ENCODE results near the gene ABCG4.

Gene ABCG4

DNA sequence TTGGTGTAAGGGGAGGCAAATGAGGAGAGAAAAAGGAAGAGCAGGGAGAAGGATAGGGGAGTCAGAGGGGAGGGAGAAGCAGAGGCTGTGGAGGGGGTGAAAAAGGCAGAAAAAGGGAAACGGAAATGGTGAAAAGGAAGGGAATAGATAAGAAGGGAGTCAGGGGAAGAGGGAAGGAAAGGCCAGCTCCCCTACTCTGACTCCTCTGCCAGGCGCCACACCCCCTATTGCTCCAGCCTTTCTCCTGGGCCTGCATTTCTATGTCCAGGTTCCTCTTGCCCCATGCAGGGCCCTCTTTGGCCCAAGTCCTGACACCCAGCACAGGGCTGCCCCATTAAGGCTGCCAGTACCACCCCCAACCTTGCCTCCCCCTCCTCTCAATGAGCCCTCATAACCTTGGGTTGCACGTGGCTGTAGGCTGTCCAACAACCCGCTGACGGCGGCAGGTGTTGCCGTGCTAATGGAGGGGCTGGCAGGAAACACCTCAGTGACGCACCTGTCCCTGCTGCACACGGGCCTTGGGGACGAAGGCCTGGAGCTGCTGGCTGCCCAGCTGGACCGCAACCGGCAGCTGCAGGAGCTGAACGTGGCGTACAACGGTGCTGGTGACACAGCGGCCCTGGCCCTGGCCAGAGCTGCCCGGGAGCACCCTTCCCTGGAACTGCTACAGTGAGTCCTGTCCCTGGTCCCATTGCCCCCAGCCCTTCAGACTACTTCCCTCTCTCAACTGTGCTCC is 33.0 kb downstream of the ABCG4 start:
- TF ChIP-seq, protein P1, sequence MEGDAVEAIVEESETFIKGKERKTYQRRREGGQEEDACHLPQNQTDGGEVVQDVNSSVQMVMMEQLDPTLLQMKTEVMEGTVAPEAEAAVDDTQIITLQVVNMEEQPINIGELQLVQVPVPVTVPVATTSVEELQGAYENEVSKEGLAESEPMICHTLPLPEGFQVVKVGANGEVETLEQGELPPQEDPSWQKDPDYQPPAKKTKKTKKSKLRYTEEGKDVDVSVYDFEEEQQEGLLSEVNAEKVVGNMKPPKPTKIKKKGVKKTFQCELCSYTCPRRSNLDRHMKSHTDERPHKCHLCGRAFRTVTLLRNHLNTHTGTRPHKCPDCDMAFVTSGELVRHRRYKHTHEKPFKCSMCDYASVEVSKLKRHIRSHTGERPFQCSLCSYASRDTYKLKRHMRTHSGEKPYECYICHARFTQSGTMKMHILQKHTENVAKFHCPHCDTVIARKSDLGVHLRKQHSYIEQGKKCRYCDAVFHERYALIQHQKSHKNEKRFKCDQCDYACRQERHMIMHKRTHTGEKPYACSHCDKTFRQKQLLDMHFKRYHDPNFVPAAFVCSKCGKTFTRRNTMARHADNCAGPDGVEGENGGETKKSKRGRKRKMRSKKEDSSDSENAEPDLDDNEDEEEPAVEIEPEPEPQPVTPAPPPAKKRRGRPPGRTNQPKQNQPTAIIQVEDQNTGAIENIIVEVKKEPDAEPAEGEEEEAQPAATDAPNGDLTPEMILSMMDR (IDR thresholded peaks at IDR 0.05), result no peak

DNA sequence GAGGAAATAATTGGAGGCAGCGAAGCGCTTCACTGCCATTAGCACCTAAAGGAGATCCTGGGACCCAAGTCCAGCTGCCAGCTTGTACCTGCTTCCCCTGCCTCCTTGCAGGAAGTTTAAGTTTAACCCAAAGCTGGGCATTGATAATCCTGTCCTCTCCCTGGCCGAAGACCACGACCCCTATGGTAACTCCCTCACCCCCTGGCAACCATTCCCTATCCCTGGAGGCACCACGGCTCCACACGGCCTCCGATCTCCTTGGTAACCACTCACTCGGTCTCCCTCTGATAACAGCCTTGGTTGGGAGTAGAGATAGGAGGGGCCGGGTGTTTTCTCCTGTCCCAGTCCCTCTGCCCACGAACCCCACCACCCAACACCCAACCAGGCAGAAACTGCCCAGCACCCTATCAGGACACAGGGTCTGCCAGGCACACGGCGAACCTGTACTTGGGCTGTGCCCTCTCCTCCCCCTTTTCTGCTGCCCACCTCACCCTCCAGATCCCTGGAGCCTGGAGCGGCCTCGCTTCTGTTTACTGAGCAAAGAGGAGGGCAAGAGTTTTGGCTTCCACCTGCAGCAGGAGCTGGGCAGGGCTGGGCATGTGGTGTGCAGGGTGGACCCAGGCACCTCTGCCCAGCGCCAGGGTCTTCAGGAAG is 37.3 kb downstream of the ABCG4 start:
- TF ChIP-seq, protein P1 (IDR thresholded peaks at IDR 0.05), result no peak

DNA sequence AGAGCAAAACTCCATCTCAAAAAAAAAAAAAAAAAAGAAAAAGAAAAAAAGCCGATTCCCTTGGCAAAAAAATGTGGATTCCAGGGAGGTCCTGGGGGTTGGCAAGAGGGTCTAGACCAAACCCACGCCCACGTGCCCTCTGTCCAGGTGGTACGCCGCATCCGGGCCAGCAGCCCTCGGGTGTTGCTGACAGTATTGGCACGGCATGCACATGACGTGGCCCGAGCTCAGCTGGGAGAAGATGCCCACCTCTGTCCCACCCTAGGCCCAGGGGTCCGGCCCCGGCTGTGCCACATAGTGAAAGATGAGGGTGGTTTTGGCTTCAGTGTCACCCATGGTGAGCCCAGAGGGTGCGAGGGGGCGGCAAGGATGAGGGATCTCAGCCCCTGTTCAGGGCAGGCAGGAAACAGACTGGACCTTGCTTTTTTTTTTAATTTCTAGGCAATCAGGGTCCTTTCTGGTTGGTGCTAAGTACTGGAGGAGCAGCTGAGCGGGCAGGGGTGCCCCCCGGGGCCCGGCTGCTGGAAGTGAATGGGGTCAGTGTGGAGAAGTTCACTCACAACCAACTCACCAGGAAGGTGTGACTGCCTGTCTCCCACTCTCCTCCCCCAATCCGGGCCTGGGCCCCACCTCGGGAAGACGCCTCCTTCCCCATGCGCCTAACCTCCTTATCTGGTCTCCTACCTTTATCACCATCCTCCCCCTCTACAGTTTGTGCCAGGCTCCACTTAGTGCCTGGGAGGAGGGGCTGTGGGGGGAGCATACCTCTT is 38.5 kb downstream of the ABCG4 start:
- TF ChIP-seq, protein P1 (IDR thresholded peaks at IDR 0.05), result no peak

DNA sequence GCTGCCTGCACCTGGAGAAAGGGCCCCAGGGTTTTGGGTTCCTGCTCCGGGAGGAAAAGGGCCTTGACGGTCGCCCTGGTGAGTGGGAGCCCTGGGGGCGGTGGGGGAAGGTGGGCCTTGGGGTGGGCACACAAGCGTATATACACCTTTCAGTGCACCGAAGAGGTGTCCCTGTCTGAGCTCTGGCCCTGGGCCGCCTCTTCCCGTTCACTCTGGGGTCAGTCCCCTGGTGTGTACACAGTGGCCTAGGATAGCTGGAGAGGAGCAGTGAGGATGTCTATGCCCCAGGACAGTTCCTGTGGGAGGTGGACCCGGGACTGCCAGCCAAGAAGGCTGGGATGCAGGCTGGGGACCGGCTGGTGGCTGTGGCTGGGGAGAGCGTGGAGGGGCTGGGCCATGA is 39.2 kb downstream of the ABCG4 start:
- TF ChIP-seq, protein P1 (IDR thresholded peaks at IDR 0.05), result no peak

DNA sequence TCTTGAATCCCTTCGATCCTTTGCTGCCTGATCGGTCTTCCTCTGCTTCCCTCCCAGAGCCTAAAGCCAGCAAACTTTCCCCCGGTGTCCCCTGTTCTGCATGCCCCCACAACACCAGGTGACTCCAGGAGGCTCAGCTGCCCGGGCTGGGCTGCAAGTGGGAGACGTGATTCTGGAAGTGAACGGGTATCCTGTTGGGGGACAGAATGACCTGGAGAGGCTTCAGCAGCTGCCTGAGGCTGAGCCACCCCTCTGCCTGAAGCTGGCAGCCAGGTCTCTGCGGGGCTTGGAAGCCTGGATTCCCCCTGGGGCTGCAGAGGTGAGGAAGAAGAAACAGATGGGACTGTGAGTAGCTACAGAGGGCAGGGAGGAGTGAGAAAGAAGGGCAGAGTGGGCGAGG is 40.0 kb downstream of the ABCG4 start:
- TF ChIP-seq, protein P1 (IDR thresholded peaks at IDR 0.05), result no peak

DNA sequence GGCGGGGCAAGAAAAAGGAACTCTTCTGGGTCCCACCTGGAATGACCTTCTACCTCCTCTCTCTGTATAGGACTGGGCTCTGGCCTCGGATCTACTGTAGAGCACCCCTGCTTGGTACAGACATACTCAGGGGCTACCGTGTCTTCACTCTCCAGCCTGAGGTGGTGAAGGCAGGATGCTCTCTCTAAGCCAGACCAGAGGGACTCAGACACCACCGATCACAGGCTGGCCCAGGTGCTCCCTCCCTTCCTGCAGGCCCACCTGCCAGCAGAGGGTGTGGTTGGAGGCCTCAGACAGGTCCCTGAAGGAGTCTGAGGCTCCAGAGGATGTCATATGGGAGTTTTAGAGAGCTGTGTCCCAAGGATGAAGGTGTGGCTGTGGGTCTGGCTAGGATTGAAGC is 40.5 kb downstream of the ABCG4 start:
- TF ChIP-seq, protein P1 (IDR thresholded peaks at IDR 0.05), result no peak

DNA sequence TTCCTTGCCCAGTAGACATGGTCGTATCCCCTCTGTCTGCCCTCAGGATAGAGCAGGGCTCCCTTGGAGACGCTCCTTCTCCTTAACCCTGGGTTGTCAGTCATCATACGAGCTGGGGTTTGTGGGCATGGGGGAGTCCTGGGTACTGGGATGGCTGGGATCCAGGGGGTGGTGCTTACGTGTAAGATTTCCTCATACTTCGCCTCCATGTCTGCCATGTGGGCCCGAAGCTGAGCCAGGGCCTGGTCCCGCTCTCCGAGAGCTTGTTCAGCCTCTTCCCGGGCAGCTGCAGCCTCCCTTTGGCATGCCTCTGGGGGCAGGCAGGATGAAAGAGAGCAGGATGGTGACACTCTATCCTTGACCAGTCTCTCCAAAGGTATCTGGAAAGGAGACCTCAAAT is 41.7 kb downstream of the ABCG4 start:
- TF ChIP-seq, protein P1 (IDR thresholded peaks at IDR 0.05), result no peak
